ENCODE measurements around the gene DBP.

DNA sequence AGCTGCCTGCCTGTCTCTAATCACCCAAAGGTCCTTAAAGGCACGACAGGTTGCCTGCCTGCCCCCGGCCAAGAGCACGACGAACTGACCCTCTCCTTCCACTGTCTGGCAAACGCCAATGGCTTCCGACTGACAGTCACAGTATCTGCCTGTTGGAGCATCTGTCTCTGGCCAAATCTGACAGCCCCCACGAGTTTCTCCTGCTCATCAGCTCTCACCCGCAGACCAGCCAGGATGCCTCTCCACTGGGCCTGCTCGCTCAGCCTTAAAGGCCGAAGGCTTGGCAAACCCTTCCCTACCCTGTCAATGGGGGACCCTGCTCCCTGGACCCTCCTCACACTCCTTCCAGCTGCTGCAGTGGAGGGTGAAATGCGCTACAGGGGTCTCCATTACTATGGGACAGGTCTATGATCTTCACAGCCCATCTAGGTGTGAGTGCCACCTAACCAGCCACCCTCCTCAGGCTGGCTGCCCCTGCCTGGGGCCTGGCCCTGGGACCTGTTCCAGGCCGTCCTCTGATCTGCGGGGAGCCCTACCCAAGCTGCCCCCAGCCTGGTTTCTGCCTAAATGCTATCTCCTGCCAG is 23.2 kb downstream of the DBP start:
- TF ChIP-seq, protein P1, sequence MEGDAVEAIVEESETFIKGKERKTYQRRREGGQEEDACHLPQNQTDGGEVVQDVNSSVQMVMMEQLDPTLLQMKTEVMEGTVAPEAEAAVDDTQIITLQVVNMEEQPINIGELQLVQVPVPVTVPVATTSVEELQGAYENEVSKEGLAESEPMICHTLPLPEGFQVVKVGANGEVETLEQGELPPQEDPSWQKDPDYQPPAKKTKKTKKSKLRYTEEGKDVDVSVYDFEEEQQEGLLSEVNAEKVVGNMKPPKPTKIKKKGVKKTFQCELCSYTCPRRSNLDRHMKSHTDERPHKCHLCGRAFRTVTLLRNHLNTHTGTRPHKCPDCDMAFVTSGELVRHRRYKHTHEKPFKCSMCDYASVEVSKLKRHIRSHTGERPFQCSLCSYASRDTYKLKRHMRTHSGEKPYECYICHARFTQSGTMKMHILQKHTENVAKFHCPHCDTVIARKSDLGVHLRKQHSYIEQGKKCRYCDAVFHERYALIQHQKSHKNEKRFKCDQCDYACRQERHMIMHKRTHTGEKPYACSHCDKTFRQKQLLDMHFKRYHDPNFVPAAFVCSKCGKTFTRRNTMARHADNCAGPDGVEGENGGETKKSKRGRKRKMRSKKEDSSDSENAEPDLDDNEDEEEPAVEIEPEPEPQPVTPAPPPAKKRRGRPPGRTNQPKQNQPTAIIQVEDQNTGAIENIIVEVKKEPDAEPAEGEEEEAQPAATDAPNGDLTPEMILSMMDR (conservative IDR thresholded peaks at IDR 0.05 in 1 of 2, IDR thresholded peaks at IDR 0.05 in 1 of 2; ENCODE audit: low read depth in 1 of 2, low read length in 2 of 2), result no peak
- TF ChIP-seq EZH2 (IDR thresholded peaks at IDR 0.05; ENCODE audit: low read length, missing control alignments), result no peak
